OCI-LY3 (cell line): ENCODE data around the gene PCSK5.

Experiments used
- H2AFZ ChIP-seq: fragments of 200-600, 300-600 bp; shearing (Covaris generic); 2 replicates; pipeline ENCODE4 v1.6.0; 2014; ENCODE audit warnings: antibody characterized with exemption, low read depth, low read length
- H3K27ac ChIP-seq: fragments of 200-600, 300-600 bp; sonication (generic); 2 replicates; pipeline ENCODE4 v1.5.1; 2014; ENCODE audit warnings: mild to moderate bottlenecking, low read length, moderate library complexity, mixed read lengths
- H3K27me3 ChIP-seq: fragments of 200-600, 300-600 bp; sonication (generic); 2 replicates; pipeline ENCODE4 v1.6.1; 2014; ENCODE audit warnings: low read depth, low read length, mixed read lengths
- H3K36me3 ChIP-seq: fragments of 200-600, 300-600 bp; sonication (generic); replicated peaks from 2 replicates; pipeline ENCODE3; 2014; ENCODE audit warnings: low read depth, low read length, mixed read lengths
- H3K4me1 ChIP-seq: fragments of 300-600, 200-600 bp; sonication (generic); 2 replicates; pipeline ENCODE4 v1.6.1; 2014; ENCODE audit warnings: low read length, mixed read lengths
- H3K4me2 ChIP-seq: fragments of 200-600, 300-600 bp; sonication (generic); 2 replicates; pipeline ENCODE4 v1.6.1; 2014; ENCODE audit warnings: low read length, mixed read lengths
- H3K4me3 ChIP-seq: fragments of 300-600, 200-600 bp; sonication (generic); 2 replicates; pipeline ENCODE4 v1.5.1; 2014; ENCODE audit warnings: antibody characterized with exemption, mild to moderate bottlenecking, low read length, moderate library complexity
- H3K79me2 ChIP-seq: fragments of 300-600, 200-600 bp; shearing (Covaris generic); 2 replicates; pipeline ENCODE4 v1.6.1; 2014; ENCODE audit warnings: mild to moderate bottlenecking, low read length, mixed read lengths
- H3K9ac ChIP-seq: fragments of 300-600, 200-600 bp; shearing (Covaris generic); 2 replicates; pipeline ENCODE4 v1.6.0; 2014; ENCODE audit warnings: mild to moderate bottlenecking, low read length, moderate library complexity
- H3K9me3 ChIP-seq: fragments of 200-600, 300-600 bp; shearing (Covaris generic); 2 replicates; pipeline ENCODE4 v1.6.1; 2014; ENCODE audit warnings: low read length, mixed read lengths; ENCODE audit not compliant: insufficient read depth
- H4K20me1 ChIP-seq: fragments of 200-600, 300-600 bp; sonication (generic); 2 replicates; pipeline ENCODE4 v1.6.1; 2016; ENCODE audit warnings: low read length, mixed read lengths; ENCODE audit not compliant: insufficient read depth
- EZH2phosphoT487 ChIP-seq: fragments of 200-600 bp; shearing (Covaris generic); IDR thresholded peaks from 2 replicates; pipeline ENCODE4 v1.6.1; 2018; ENCODE audit warnings: antibody characterized with exemption, mixed run types, low read depth
- TF ChIP-seq, protein P1 (sequence below): fragments of 200-600, 300-600 bp; sonication (generic); IDR thresholded peaks from 2 replicates; pipeline ENCODE4 v1.5.1; 2014; ENCODE audit warnings: antibody characterized with exemption, low read length, low read depth

Gene PCSK5

DNA sequence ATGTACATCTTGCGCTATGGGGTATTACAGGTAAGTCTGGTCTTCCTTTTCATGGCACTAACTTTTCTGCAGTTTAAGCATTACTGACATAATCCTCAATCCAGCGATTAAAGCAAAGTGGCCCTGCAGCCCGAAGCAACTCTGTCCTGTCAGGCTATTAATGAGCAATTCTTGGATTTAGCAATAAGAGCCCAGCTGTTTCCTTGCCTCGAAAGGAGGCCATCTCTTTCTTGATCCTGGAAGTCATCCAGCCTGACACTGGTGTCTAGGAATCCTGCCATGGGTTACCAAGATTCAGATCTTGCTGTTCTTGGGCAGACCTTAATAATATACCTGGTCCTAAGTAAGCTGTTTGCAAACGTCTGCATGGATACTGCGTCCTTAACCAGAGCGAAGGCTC lies 401.8 kb downstream of the PCSK5 start:
- Histone ChIP-seq H3K4me2 (no peak overlapping the region), H3K36me3 (no peaks in the 10 kb centered on the region), H3K79me2 (no peaks in the 10 kb centered on the region), H2AFZ (no peak overlapping the region), H3K4me1 (no peaks in the 10 kb centered on the region), H3K9me3 (no peaks in the 10 kb centered on the region), H3K4me3 (no peak overlapping the region), H4K20me1 (no peaks in the 10 kb centered on the region), H3K27me3 (peaks cover 15% of the 10 kb centered on the region), H3K27ac (no peak overlapping the region), H3K9ac (no peak overlapping the region)
- TF ChIP-seq, protein P1, sequence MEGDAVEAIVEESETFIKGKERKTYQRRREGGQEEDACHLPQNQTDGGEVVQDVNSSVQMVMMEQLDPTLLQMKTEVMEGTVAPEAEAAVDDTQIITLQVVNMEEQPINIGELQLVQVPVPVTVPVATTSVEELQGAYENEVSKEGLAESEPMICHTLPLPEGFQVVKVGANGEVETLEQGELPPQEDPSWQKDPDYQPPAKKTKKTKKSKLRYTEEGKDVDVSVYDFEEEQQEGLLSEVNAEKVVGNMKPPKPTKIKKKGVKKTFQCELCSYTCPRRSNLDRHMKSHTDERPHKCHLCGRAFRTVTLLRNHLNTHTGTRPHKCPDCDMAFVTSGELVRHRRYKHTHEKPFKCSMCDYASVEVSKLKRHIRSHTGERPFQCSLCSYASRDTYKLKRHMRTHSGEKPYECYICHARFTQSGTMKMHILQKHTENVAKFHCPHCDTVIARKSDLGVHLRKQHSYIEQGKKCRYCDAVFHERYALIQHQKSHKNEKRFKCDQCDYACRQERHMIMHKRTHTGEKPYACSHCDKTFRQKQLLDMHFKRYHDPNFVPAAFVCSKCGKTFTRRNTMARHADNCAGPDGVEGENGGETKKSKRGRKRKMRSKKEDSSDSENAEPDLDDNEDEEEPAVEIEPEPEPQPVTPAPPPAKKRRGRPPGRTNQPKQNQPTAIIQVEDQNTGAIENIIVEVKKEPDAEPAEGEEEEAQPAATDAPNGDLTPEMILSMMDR = no peak
- TF ChIP-seq EZH2phosphoT487 = no peak

DNA sequence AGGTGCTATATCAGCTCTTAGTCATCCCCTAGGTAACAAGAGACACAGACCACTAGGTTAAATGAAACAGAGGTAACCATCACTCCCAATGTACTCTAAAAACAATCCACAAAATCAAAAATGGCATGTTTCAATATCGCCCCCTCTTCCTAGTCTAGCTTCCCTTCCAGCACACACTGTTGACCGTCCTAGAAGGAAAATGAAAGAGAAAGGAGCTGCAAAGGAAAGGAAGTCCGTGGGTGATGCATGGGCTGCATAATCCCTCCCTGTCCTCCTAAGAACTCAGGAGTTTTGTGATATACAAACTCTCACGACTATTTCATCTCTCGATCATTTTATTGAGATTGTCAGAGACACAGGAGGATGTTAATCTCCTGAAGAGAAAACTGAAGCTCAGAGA lies 402.2 kb downstream of the PCSK5 start:
- H3K4me2 ChIP-seq = no peak overlapping the region
- TF ChIP-seq, protein P1 = no peak
- TF ChIP-seq EZH2phosphoT487 = no peak
- no peaks in the 10 kb centered on the region for H4K20me1 ChIP-seq
- no peak overlapping the region for H3K4me3 ChIP-seq
- peaks cover 18% of the 10 kb centered on the region for H3K27me3 ChIP-seq
- no peak overlapping the region for H3K27ac ChIP-seq
- no peaks in the 10 kb centered on the region for H3K4me1 ChIP-seq
- H3K9me3 ChIP-seq = no peaks in the 10 kb centered on the region
- no peak overlapping the region for H3K9ac ChIP-seq
- no peak overlapping the region for H2AFZ ChIP-seq
- H3K79me2 ChIP-seq = no peaks in the 10 kb centered on the region
- H3K36me3 ChIP-seq = no peaks in the 10 kb centered on the region

DNA sequence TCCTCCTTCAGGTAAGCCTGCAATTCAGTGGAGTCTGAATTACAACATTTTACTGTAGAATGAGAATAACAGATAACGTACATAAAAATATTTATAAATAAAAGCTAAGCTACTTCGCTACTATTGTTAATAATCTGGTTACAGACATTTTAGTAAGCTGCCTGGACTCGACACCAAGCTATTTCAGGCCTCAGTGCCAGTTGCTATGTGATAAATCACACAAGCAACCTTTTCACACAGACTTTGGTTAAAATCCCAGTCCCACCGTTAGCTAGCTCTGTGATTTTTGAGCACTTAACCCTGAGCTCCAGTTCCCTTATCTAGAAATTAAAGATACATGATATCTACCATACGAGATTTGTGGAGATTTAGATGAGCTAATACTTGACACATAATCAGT lies 403.8 kb downstream of the PCSK5 start:
- no peak for TF ChIP-seq EZH2phosphoT487
- TF ChIP-seq, protein P1 = no peak
- Histone ChIP-seq H3K9ac (no peak overlapping the region), H4K20me1 (no peaks in the 10 kb centered on the region), H3K27ac (no peak overlapping the region), H3K79me2 (no peaks in the 10 kb centered on the region), H3K9me3 (no peaks in the 10 kb centered on the region), H3K36me3 (no peaks in the 10 kb centered on the region), H3K4me2 (no peak overlapping the region), H3K4me3 (no peak overlapping the region), H2AFZ (no peak overlapping the region), H3K4me1 (no peaks in the 10 kb centered on the region), H3K27me3 (peaks cover 24% of the 10 kb centered on the region)

DNA sequence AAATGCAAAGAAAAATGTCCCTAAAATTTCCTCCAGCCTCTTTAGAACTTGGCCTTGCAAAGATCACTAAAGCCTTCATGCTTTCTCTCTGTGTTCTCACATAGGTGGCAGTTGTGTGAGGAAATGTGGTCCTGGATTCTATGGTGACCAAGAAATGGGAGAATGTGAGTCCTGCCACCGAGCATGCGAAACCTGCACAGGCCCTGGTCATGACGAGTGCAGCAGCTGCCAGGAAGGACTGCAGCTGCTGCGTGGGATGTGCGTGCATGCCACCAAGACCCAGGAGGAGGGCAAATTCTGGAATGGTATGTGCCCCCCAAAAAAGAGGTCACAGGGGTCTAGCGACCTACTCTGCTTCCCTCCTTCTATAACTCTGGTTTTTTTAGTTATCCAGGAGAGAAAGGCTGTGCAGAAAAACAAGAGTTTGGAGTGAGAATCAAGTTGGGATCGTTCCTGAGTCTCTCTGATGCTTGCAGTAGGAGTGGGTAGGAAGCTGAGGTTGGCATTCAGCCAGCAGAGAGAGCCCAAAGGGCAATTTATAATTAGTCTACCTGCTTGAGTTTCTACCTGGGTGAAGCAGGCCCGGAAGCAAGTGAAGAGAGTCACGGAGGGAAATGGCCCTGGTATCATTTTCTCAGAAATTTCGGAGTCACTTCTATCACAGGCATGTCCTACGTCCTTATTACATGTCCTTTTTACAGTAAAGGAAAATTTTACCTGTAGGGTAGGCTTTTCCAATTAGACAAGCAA lies 406.3 kb downstream of the PCSK5 start:
- no peak overlapping the region for H3K9ac ChIP-seq
- H4K20me1 ChIP-seq = no peaks in the 10 kb centered on the region
- no peaks in the 10 kb centered on the region for H3K36me3 ChIP-seq
- H3K27me3 ChIP-seq = peaks cover 32% of the 10 kb centered on the region
- H3K4me2 ChIP-seq = no peak overlapping the region
- H3K27ac ChIP-seq = no peak overlapping the region
- TF ChIP-seq, protein P1 = no peak
- no peak for TF ChIP-seq EZH2phosphoT487
- no peaks in the 10 kb centered on the region for H3K79me2 ChIP-seq
- H3K4me1 ChIP-seq = no peaks in the 10 kb centered on the region
- no peak overlapping the region for H3K4me3 ChIP-seq
- no peak overlapping the region for H2AFZ ChIP-seq
- H3K9me3 ChIP-seq = no peaks in the 10 kb centered on the region
